Activated CD4-positive, CD25-positive, alpha-beta regulatory T cell treated with anti-CD3 and anti-CD28 coated beads, Interleukin-2, amount 50 U/mL, for 24 hours (primary cell): ENCODE data around the gene SEMA4A.

Source experiments
- ATAC-seq, 2 donors: fragments of 150-1000 bp; cut with Tn5 transposase; one replicate each; pipeline ENCODE4 v1.10.0; 2021; ENCODE audit warnings: mild to moderate bottlenecking in 1 of 2, moderate library complexity in 1 of 2

SEMA4A gene

GRCh38 chr1:156136970-156137483, 16.4 kb upstream of the SEMA4A start:
- ATAC-seq = no peak

GRCh38 chr1:156138458-156138867, 14.9 kb upstream of the SEMA4A start:
- no peak for ATAC-seq

GRCh38 chr1:156140879-156141707, 12.3 kb upstream of the SEMA4A start:
- ATAC-seq = no peak

- no peak for ATAC-seq
These were observed 9.5 kb upstream of the SEMA4A start for GRCh38 chr1:156143765-156144489.

GRCh38 chr1:156144742-156145141, 8.6 kb upstream of the SEMA4A start:
- ATAC-seq = no peak

- ATAC-seq = no peak
These were observed 7.8 kb upstream of the SEMA4A start for GRCh38 chr1:156145650-156146019.

- peak; percentile 82 to 86 for ATAC-seq
These were observed 7.2 kb upstream of the SEMA4A start for GRCh38 chr1:156146020-156146768.

- ATAC-seq = no peak
These were observed 6.5 kb upstream of the SEMA4A start for GRCh38 chr1:156146769-156147405.

GRCh38 chr1:156148216-156148615, 5.2 kb upstream of the SEMA4A start:
- no peak for ATAC-seq

- ATAC-seq = no peak
These were observed 3.7 kb upstream of the SEMA4A start for GRCh38 chr1:156149374-156150332.

GRCh38 chr1:156150333-156151011, 2.9 kb upstream of the SEMA4A start:
- ATAC-seq = no peak

GRCh38 chr1:156151093-156151688, 2.2 kb upstream of the SEMA4A start:
- ATAC-seq = no peak

- no peak for ATAC-seq
These were observed 757 bp upstream of the SEMA4A start for GRCh38 chr1:156152628-156153027.

- ATAC-seq = peak; percentile 74 to 77
These were observed 948 bp downstream of the SEMA4A start for GRCh38 chr1:156154317-156154749.

- ATAC-seq = no peak
These were observed 2.5 kb downstream of the SEMA4A start for GRCh38 chr1:156155756-156156510.

- no peak for ATAC-seq
These were observed 4.1 kb downstream of the SEMA4A start for GRCh38 chr1:156157506-156157905.

- ATAC-seq = no peak
These were observed 4.6 kb downstream of the SEMA4A start for GRCh38 chr1:156157966-156158365.

GRCh38 chr1:156160000-156160742, 6.8 kb downstream of the SEMA4A start:
- no peak for ATAC-seq

- peak; percentile 79 to 81 for ATAC-seq
These were observed 7.4 kb downstream of the SEMA4A start for GRCh38 chr1:156160743-156161171.
